Stimulated activated CD4-positive, alpha-beta T cell treated with anti-CD3 and anti-CD28 coated beads, Interleukin-1b, Interleukin-23, amount 100 ng/mL, for 24 hours (primary cell): Measurements from ENCODE around the gene TTC28.
"Not testable (repeated sequence)": the region's sequence is repeated elsewhere in the genome, so short reads cannot be mapped to it uniquely, and the experiment has no call there.

Source experiments
- DNase-seq, 4 experiments: peaks; one replicate each; pipeline ENCODE4 v3.0.0-alpha.2; 2020; ENCODE audit warnings: low read depth in 4 of 4, low spot score in 1 of 4

TTC28 gene

DNA sequence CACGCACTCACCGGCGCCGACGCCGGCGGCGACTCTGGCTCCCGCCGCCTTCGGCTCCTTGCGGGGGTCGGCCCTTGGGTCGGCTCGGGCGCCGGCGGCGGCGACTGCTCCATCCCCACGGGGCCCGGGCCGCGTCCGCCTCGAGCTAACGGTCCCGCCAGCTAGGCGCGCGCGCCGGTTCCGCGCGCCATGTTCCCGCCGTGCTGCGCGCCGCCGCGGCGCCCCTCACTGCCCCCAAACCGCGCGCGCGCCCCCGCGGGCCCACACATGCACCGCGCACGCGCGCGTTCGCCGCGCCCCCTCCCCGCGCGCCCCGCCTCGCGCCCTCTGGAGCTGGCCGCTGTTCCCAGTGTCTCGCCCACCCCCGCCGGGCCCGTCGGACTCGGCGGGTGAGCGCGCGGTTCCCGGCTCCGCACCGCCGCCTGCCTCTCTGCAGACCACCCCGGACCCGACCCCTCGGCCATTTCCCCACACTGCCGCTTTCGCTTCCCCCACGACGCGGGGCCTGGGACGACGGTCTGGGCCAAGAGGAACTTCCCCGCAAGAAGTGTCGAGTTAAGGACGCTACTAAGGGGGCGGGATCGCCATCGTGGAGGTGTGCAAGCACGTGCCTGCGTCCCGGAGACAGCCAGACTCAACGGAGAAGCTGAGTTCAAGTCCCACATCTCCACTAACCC is at the start of gene TTC28:
TSS of gene TTC28 (minus strand) at position 230 of the 677 bp plus-strand sequence. CDS start at position 113, 117 bp downstream.
- peak in 1 of 4 experiments; percentile 4 for DNase-seq

DNA sequence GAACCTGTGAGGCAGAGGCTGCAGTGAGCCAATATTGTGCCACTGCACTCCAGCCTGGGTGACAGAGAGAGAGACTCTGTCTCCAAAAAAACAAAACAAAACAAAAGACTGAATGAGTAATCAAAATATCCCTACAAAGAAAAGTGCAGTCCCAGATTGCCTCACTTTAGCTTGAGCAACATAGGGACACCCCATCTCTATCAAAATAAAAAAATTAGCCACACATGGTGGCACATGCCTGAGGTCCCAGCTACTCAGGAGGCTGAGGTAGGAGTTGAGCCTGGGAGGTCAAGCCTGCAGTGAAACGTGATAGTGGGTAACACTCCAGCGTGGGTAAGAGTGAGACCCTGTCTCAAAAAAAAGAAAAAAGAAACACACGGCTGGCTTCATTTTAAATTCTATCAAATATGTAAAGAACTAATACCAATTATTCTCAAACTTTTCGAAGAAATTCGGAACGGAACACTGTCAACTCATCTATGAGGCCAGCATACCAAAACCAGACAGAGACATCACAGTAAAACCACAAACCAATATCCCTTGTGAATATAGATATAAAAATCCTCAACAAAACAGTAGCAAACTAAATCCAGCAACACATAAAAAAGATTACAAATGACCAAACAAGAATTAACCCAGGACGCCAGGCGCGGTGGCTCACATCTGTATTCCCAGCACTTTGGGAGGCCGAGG is 49.1 kb upstream of the TTC28 start:
- no peak for DNase-seq

DNA sequence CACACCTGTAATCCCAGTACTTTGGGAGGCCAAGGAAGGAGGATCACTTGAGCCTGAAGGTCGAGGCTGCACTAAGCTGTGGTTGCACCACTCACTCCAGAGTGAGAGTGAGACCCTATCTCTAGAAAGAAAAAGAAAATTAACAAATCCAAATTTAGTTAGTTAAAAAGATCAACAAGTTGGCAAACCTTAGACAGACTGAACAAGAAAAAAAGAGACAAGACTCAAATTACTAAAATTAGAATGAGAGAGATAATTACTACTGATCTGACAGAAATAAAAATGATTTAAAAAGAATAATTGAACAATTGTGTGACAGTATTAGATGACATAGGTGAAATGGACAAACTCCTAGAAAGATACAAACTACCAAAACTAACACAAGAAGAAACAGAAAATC is 48.4 kb upstream of the TTC28 start:
- no peak for DNase-seq

DNA sequence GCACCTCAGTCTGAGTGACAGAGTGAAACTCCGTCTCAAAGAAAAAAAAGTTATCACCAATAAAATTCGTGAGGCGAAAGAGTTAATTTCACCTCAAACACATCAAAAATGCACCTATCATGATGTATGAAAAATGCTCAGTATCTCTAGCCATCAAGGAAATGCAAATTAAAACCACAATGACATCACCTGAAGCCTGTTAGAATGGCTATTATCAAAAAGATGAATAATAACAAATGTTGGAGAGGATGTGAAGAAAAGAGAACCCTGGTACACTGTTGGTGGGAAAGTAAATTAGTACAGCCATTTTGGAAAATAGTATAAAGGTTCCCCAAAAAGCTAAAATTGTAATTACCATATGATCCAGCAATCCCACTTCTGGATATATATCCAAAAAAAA is 38.4 kb upstream of the TTC28 start:
- DNase-seq: no peak

DNA sequence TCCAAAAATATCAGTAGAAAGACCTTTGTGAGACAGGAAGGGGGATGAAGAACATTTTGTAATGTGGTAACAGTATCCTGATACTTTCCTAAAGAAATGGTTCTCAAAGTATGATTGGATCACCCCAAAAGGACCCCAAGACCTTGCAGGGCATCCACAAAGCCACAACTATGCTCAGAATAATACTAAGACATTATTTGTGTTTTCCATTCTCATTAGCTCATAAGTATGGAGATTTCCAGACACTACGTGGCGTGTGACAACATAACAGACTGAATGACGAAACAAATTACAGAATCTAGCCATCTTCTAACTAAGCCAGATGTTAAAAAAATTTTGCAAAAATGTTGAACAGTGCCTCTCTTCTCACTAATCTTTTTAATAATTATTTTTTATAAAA is 37.0 kb upstream of the TTC28 start:
- DNase-seq: no peak

DNA sequence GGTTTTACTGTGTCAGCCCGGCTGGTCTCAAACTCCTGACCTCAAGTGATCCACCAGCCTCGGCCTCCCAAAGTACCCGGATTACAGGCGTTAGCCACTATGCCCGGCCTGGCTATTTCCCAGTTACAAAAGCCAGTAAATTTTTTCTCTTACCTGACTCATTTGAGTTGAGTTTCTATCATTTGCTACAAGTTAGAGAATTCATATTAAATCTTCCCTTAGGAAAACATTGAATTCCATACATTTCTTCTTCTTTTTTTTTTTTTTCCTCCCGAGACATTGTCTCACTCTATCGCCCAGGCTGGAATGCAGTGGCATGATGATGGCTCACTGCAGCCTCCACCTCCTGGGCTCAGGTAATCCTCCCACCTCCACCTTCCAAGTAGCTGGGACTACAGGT is 36.0 kb upstream of the TTC28 start:
- DNase-seq: no peak

DNA sequence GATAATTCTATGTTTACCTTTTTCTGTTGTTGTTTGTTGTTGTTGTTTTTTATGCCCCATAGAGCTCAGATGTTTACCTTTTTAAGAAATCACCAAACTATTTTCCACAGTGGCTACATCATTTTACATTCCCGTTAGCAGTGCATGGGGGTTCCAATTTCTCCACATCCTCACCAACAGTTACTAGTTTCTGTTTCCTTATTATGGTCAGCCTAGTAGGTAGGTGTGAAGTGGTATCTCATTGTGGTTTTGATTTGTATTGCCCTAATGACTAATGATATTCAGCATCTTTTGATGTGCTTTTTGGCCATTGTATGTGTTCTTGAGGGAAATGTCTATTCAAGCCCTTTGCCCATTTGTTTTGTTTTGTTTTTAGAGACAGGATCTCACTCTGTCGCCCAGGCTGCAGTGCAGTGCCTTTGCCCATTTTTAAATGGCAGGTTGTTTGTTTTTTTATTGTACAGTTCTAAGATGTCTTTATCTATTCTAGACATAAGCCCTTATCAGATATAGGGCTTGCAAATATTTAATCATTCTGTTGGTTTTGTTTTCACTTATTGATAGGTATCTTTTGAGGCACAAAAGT is 34.5 kb upstream of the TTC28 start:
- no peak for DNase-seq

DNA sequence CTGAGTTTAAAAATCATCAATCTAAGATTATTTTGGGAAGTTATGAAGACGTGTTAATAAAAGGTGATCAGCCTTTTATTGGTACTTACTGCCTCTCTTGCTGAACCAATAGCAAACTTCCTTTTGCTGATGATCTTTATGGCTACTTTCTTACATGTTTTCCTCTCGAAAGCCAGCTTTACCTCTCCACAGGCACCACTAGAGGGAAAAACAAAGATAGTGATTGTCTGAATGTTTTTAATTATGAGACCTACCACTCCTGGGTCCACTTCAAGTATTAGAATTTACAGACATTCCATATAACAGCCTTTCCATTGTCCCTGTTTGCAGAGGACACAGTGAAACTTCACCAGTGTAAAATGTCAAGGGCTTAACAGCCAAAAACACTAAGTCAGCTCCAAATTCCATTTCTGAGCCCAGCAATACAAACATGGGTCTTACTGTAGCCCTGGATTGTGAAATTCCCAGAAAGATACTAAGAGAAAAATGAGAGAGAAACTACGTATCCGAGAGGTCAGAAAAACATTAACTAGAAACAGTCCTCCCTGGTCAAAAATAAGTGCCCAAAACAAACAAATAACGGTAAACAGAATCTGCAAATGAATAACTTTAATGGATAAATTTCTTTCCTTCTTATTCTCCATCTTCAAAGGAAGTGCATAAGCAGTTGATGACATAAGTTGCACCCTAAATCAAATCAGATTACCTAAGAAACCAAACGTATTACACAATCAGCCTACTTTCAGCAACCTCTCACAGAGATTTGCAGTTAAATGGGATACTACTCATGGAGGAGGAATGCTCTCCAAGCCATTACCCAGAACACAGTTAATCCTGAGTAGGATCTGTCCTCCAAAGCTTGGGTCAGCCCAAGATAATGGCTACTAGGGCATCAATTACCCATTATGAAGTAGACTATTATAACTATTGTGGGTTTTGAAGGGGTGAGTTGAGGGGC is 32.5 kb upstream of the TTC28 start:
- no peak for DNase-seq

DNA sequence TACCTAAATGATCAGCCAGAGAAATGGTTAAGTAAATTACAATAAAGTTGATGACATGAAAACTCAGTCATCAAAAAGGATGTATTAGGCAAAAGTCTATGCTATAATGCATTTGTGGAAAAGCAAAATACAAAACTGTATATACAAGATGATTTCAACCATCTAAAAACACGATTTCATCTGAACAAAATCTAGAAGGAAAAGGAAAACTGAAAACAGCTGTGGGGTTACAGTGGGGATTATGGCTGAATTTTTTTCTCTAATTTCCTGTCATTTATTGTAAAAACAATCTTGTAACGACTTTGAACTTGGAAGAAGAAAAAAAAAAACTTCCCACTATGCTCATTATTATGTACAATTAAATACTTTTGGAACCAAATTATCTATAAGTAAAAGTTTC is 31.7 kb upstream of the TTC28 start:
- no peak for DNase-seq

DNA sequence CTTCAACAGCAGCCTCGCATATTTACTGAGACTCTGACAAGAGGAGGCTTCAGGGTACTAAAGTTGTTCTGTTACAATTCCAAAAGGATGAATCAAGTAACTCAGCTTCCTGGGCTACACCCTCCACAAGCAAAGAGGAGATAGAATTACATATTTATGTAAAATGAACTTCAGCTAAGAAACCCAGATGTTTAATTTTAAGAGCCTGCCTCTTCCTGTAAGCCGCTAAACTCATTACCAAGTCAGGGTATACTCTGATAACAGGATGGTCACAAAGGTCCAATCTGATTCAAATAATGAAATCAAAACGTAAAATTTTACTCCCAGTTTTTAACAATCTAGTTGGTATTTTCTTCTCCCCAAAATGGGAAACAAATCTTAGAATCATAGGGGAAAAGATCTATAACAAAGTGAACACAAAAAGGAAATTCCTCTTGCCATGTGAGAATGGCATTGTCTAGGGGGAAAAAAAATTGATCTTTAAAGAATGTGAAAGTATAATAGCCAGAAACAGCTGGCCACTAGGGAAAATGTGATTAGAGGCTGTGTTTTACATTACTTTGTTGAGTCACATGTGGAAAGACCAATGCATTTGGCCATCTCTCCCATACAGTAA is 31.0 kb upstream of the TTC28 start:
- DNase-seq: no peak

DNA sequence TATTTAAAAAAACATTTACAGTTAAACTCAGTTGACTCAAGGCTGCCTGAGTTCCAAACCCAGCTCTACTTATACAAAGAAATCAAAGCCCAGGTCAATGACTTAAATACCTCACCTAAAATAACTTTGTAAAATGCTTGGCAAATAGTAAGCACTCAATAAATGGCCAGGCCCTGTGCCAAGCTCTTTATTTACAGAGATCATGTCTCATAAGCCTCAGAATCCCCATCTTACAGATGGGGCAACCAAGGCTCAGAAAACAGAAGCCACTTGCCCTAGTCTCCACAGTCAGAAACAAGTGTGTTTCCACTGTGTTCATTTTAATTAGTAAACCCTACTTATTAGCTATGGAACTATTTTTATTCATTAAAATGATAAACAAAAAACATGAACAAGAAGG is 30.5 kb upstream of the TTC28 start:
- DNase-seq: no peak

DNA sequence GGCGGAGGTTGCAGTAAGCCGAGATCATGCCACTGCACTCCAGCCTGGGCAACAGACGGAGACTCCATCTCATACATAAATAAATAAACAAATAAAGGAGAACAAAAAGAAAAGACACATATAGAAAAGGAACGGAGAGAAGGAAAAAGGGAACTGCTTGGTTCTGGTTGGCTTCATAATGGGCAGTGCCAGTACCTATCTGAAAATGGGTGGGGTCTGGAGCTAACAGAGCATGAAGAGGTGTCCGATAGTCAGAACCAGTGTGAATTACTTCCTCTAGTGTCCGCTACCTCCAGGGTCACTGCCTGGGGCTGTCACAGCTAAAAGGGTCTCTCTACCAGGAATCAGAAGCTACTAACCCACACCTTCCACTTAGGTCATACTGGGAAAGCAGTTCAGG is 27.2 kb upstream of the TTC28 start:
- DNase-seq: no peak

DNA sequence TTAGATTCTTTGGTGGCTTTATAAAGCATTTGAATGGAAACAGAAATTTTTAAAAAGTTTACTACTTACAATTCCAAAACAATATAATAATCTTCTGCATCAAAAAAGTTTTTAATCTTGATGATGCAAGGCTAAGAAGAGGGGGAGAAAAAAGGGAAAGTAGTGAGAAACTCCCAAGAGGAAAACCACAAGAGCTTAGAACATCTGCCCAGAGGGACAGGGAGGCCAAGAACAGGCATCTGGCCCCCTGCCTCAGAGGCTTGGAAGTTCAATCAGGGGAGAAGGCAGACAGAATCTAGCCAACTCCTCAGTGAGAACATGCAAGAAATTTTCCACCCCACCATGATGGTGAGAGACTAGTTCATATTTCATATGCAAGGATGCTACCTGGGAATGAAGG is 23.8 kb upstream of the TTC28 start:
- DNase-seq: no peak

DNA sequence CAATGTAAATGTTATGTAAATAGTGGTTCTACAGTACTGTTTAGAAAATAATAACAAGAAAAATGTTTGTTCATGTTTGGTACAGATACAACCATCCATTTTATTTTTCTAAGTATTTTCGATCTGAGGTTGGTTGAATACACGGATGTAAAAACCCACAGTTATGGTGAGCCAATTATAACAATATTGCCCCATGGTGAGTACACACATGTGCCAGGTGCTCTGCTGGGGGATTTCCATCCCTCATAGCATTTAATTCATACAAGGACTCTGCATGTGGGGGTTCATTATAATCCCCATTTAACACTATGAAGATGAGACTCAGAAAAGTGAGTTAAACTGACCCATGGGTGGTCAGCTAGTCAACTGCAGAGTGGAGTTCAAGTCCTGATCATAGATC is 23.3 kb upstream of the TTC28 start:
- no peak for DNase-seq

DNA sequence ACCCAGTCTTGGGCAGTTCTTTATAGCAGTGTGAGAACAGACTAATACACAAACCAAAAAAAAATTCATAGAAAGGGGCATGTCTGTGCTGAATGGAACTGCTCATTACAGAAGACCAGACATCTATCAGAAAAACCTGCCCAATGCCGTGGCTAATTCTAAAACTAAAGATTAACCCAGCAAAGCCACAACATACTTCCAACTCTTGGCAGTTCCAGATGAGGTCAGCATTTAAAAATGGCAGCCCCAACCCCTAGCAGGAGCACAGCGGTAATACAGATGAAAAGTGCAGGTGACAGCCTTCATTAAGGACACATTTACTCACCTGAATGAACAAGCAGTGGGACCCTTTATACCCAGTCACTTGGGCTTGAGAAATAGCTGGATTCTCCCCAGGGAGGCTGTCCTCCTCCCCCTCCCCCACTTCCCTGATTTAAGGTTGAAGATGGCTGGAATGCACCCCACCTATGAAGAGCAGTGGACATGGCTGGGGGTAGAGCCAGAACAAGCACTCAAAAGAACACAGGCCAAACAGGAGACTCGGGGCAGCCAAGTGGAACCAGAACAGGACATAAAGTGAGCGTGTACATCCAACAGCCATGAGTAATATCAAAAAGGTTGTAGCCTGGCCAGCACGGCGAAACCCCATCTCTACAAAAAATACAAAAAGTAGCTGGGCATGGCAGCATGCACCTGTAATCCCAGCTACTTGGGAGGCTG is 13.6 kb upstream of the TTC28 start:
- not testable (repeated sequence) for DNase-seq

DNA sequence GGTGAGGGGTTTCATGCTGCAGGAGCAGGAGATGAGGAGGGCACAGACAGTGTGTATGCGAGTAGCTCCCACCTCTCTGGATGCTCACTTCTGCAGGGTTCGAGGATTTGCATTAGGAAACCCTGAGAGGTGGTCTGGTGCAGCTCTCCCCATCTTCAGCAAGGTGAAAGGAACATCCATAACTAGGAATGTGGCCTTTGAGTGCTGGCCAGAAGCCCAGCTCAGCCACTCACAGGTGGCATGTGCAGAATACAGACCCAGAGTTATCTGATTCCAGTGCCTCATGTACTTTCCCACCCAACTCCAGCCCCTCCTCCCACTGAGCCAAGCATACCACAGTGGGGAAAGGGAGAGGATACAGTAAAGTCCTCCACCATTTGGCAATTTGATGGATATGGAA is 10.2 kb upstream of the TTC28 start:
- not testable (repeated sequence) for DNase-seq

DNA sequence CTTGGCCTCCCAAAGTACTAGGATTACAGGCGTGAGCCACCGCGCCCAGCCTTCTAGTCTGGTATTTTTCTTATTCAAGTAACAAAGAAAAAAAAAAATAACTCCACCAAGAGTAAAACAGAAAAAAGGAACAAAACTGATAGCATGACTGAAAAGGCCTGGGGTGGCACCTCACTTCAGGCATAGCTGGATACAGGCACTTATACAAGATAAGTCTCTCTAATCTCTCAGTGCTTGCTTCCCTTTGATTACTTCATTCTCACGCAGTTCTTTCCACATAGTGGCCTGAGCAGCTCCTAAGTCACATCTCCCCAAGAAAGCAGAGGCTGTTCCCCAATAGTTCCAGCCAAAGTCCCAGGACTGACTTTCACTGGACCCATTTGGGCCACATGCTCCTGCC is 3.3 kb upstream of the TTC28 start:
- not testable (repeated sequence) for DNase-seq

DNA sequence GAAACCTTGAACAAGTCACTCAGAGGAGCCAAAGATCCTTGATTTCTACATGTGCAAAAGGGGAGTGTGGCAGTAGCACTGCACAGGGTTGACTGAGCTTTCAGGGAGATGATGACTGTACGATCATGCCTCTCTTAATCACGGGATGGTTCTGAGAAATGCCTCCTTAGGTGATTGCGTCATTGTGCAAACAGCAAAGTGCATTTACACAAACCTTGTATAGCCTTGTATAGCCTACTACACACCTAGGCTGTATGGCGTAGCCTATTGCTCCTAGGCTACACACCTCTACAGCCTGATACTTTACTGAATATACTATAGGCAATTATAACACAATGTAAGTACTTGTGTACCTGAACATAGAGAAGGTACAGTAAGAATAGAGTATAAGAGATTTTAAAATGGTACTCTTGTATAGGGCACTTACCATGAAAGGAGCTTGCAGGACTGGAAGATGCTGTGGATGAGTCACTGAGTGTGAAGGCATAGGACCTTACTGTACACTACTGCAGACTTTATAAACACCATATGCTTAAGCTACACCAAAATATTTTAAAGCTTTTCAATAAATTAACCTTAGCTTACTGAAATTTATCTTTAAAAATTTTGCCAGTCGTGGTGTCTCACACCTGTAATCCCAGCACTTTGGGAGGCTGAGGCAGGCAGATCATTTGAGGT is 1.3 kb upstream of the TTC28 start:
- DNase-seq: not testable (repeated sequence)

DNA sequence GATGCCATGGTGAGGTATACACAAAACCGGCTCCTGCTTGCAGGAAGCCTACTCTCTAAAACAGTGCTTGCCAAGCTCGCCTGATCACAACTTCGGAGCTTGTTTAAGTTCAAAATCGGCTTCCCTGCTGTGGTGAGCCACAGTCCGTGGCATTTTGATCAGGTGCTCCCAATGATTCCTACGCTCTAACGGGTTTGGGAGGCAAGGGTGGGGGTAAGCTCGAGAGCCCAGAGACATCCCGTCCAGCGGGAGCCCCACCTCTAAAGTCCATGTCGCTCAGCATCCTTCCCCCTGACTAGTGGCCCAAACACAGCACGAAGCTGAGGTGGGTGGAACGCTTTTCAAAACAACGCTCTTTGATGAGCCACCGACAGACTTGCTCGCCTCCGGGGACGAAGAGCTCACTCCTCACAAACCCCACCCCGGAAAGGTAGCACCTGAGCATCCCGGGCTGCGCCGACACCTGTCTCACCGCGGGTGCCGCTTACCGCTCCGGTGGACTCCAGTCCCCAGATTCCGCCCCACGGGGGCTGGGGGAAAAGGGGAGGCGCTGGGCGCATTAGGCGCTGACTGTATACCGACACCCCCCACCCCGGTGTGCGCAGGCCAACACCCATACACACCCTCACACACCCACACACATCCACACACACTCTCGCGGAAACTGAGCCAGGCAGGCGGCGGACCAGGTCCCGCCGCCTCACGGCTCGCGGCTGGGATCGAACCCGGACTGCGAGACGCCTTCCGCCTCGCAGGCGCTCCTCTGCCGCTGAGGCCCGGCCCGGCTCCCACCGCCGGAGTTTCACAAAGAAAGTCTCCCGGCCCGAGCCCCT is 646 bp downstream of the TTC28 start:
- peak in 1 of 4 experiments; percentile 4 for DNase-seq
